GM23248 (cell line): ENCODE results near the gene ANKRD27.

ENCODE experiments used
- EZH2 ChIP-seq: fragments of 200-600 bp; sonication (generic); IDR thresholded peaks from 2 replicates; pipeline ENCODE4 v1.6.1; 2018; ENCODE audit warnings: antibody characterized with exemption, mild to moderate bottlenecking; ENCODE audit not compliant: insufficient read depth, poor library complexity, severe bottlenecking
- EZH2phosphoT487 ChIP-seq: fragments of 200-600 bp; sonication (generic); IDR thresholded peaks from 2 replicates; pipeline ENCODE4 v1.6.1; 2018; ENCODE audit warnings: antibody characterized with exemption, moderate library complexity, mild to moderate bottlenecking, low read depth; ENCODE audit not compliant: insufficient read depth

- TF ChIP-seq EZH2phosphoT487 (no peak), EZH2 (no peak)
These were observed 62.0 kb downstream of the ANKRD27 start for GRCh38 chr19:32613008-32613407.
